Vagina (tissue), 2 donors: ENCODE data around the gene COL7A1. TPM values are rescaled to one million over a fixed set of nuclear protein-coding genes. Genes with fewer than 3 reads are reported as not detected.
A peak's percentile ranks its signal among the peaks of the same experiment; 100 is the strongest.

Source experiments
- DNase-seq, 2 donors: peaks; one replicate each; pipeline ENCODE4 v3.0.0-alpha.2; 2017; ENCODE audit errors: extremely low spot score in 2 of 2
- H3K27ac ChIP-seq: fragments of 200-600 bp; sonication (generic); one replicate; pipeline ENCODE4 v1.5.1; 2019
- H3K27me3 ChIP-seq: fragments of 200-600 bp; sonication (generic); one replicate; pipeline ENCODE4 v1.5.1; 2019
- H3K36me3 ChIP-seq, 2 donors: fragments of 200-600 bp; sonication (generic); one replicate each; pipeline ENCODE4 v1.5.1; 2017 to 2019
- H3K4me1 ChIP-seq: fragments of 200-600 bp; sonication (generic); one replicate; pipeline ENCODE4 v1.5.1; 2019
- H3K4me3 ChIP-seq, 2 donors: fragments of 200-600 bp; sonication (generic); 1 replicate in 1 of 2; 2 replicates in 1 of 2; pipeline ENCODE4 v1.5.1; 2016 to 2019
- H3K9me3 ChIP-seq: fragments of 200-600 bp; sonication (generic); one replicate; pipeline ENCODE4 v1.5.1; 2019
- CTCF ChIP-seq, 3 experiments: fragments of 450-650 bp in 2 of 3; fragments of 200-600 bp in 1 of 3; sonication (generic) in 1 of 3; IDR thresholded peaks; one replicate each; pipeline ENCODE4 v1.5.1; 2017 to 2019; ENCODE audit warnings: antibody characterized with exemption in 3 of 3, mild to moderate bottlenecking in 2 of 3, moderate library complexity in 2 of 3
- POLR2A ChIP-seq, 2 donors: fragments of 450-650 bp; IDR thresholded peaks; one replicate each; pipeline ENCODE4 v1.6.1; 2017; ENCODE audit warnings: antibody characterized with exemption in 2 of 2, mild to moderate bottlenecking in 2 of 2, moderate library complexity in 2 of 2
- POLR2AphosphoS5 ChIP-seq, 2 donors: sonication (generic); formaldehyde crosslinking; IDR thresholded peaks; one replicate each; pipeline ENCODE4 v1.9.0; 2017; ENCODE audit warnings: antibody characterized with exemption in 2 of 2, mild to moderate bottlenecking in 2 of 2, low read depth in 1 of 2; ENCODE audit not compliant: insufficient read depth in 1 of 2
- intact Hi-C: fragments of 100-400 bp; cut with DNase I; formaldehyde crosslinking; loops from one replicate; pipeline ENCODE4 v1.15.1; 2023
- total RNA-seq: library from RNA; depleted of rRNA; stranded (reverse); fragments of >200 nt; gene quantifications from one replicate; pipeline ENCODE4 v1.2.3, GENCODE V29; 2016

The COL7A1 gene
- total RNA-seq, 1 donor from 2014 or later: 148 TPM

GRCh38 chr3:48600711-48601621, 5.8 kb upstream of the COL7A1 start:
- H3K27me3 ChIP-seq: no peaks in the 10 kb centered on the region
- intact Hi-C loops: loop anchor here (2.0 kb wide), 1 partner anchor 36 kb away; no protein-coding TSS in a partner anchor
- H3K4me3 ChIP-seq: no peak overlapping the region
- H3K36me3 ChIP-seq: peaks cover 0 to 71% of the 10 kb centered on the region in 2 donors
- H3K4me1 ChIP-seq: peaks cover 56% of the 10 kb centered on the region
- no peaks in the 10 kb centered on the region for H3K9me3 ChIP-seq
- no peak for DNase-seq
- TF ChIP-seq POLR2AphosphoS5 (IDR thresholded peaks at IDR 0.05; ENCODE audit: insufficient read depth in 1 of 2, low read depth in 1 of 2): no peak
- no peak for TF ChIP-seq CTCF (IDR thresholded peaks at IDR 0.05)
- TF ChIP-seq POLR2A (IDR thresholded peaks at IDR 0.05): no peak
- H3K27ac ChIP-seq: peak overlapping the region; percentile 94

DNA sequence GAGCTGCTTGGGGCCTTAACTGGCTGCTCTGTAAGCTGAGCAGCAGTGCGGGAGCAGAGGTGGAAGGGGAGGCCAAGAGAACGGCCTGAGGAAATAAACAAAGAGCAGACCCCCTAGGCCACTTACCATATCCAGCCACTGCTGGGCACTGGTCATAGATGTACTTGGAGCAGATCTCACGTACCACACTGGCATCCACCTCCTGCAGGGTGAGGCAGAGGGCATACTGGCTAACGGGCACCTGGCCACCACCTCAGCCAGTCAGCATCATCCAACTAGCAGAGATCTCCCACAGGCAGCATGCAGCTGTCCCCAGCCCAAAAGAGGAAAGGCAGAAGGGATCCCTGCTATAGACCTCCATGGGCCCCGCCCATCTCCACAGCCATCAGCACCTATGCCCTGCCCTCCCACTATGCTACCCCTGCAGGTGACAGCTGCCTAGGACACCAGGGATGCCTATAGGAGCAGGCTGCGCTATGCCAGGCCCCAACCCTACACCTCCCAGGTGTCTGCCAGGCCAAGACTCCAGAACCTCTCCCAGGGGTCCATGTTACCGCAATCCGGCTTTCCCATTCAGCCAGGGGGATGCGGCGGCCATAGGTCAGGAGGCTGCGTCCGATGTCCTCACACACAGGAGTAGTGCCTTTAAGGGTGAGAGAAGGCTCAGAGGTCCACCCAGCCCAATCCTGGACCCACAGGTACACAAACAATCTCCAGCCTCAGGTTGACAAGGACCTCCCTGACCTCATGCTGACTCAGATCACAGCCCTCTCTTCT, 4.6 kb upstream of the COL7A1 start:
- Histone ChIP-seq H3K27ac (peak overlapping the region; percentile 94), H3K4me3 (no peak overlapping the region), H3K4me1 (peaks cover 66% of the 10 kb centered on the region), H3K9me3 (no peaks in the 10 kb centered on the region), H3K36me3 (peaks cover 0 to 58% of the 10 kb centered on the region in 2 donors), H3K27me3 (no peaks in the 10 kb centered on the region)
- TF ChIP-seq POLR2AphosphoS5 (IDR thresholded peaks at IDR 0.05; ENCODE audit: insufficient read depth in 1 of 2, low read depth in 1 of 2) (no peak), CTCF (IDR thresholded peaks at IDR 0.05) (no peak), POLR2A (IDR thresholded peaks at IDR 0.05) (no peak)
- intact Hi-C loops: loop anchor here (2.0 kb wide), 1 partner anchor 35 kb away; no protein-coding TSS in a partner anchor
- no peak for DNase-seq

GRCh38 chr3:48599077-48599501, 4.0 kb upstream of the COL7A1 start:
- H3K36me3 ChIP-seq: peaks cover 0 to 52% of the 10 kb centered on the region in 2 donors
- peaks cover 72% of the 10 kb centered on the region for H3K4me1 ChIP-seq
- intact Hi-C loops: no loop called here
- H3K27me3 ChIP-seq: no peaks in the 10 kb centered on the region
- no peak overlapping the region for H3K4me3 ChIP-seq
- TF ChIP-seq POLR2AphosphoS5 (IDR thresholded peaks at IDR 0.05; ENCODE audit: insufficient read depth in 1 of 2, low read depth in 1 of 2): peak in 1 of 2 donors; percentile 20
- TF ChIP-seq POLR2A (IDR thresholded peaks at IDR 0.05): no peak
- no peak for TF ChIP-seq CTCF (IDR thresholded peaks at IDR 0.05)
- peak overlapping the region; percentile 94 for H3K27ac ChIP-seq
- no peaks in the 10 kb centered on the region for H3K9me3 ChIP-seq
- DNase-seq: peak in 1 of 2 donors; percentile 96

DNA sequence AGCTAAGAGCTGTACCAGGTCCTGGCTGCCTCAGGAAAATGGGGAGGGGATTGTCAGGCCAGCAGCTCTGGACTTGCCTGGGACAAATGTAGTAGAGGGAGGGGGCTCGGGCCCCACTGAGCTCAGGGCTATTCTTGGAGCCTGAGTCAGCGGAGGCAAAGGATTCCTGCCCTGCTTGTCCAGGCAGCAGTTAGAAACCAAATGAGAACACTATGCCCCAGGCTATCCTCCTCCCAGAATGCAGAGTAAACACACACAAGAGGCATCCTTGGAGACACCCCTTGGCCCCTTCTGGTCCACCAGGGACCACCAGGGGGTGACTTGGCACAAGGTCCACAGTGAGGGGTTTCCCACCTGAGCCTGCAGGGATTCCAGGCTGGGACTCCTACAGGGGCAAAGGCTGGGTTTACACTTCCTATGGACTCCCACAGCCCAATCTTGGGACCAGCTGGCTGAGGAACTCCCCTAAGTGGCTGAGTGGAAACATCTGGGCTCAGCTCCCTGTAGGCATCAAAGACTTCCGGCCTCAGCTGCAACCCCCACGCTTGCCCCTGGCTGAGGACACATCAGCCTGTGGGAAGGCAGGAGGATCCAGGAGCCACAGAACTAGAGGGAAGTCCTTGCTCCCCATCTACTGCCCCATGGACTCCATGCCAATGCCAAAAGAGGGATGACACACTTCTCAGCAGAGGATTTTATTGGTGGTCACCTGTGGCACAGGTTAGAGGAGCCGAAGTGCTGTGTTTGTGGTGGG, 3.4 kb upstream of the COL7A1 start:
- Histone ChIP-seq H3K4me1 (peaks cover 78% of the 10 kb centered on the region), H3K36me3 (peaks cover 0 to 46% of the 10 kb centered on the region in 2 donors), H3K27ac (peak overlapping the region; percentile 94), H3K27me3 (no peaks in the 10 kb centered on the region), H3K9me3 (no peaks in the 10 kb centered on the region), H3K4me3 (peak overlapping the region in 1 of 2 donors; percentile 18)
- DNase-seq: peak in 1 of 2 donors; percentile 95
- no peak for TF ChIP-seq CTCF (IDR thresholded peaks at IDR 0.05)
- TF ChIP-seq POLR2AphosphoS5 (IDR thresholded peaks at IDR 0.05; ENCODE audit: insufficient read depth in 1 of 2, low read depth in 1 of 2): peak; percentile 35 to 92
- TF ChIP-seq POLR2A (IDR thresholded peaks at IDR 0.05): no peak
- intact Hi-C loops: no loop called here
